ENCODE data around the gene BMPER. TPM values are rescaled to one million over a fixed set of nuclear protein-coding genes. Genes with fewer than 3 reads are reported as not detected.

The BMPER gene
- total RNA-seq, 1 experiment from 2014 or later: 0.50 TPM

DNA sequence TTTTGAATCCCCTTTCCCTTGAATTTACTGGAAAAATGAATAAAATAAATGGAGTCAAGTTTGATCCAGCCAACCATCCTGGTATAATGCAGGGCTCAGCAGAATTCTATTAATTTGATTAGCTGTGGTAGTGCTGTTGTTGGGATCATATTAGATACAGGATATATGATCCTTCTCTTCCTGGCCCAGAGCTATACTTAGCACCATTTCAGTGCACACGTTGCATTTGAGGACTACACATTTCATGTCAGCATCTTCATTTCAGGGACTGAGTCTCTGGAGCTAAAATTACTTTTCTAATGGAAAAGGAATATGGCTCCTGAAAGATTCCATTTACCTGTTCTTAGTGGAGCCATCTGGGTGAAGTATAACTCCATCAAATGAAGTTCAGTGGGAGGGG, 240.3 kb downstream of the BMPER start:
- H3K27me3 ChIP-seq (ENCODE audit: insufficient read depth, low read depth): peaks cover 20% of the 10 kb centered on the region; the same call in 1 of the 2 replicates
- no peaks in the 10 kb centered on the region for H3K9me2 ChIP-seq (ENCODE audit: insufficient read depth)
- no peak overlapping the region for H3K4me3 ChIP-seq
- no peaks in the 10 kb centered on the region for H3K4me1 ChIP-seq (replicated peaks; ENCODE audit: insufficient read depth)
- intact Hi-C loops (cut with micrococcal nuclease; ENCODE audit: unreplicated experiment): no loop called here
- H3F3A ChIP-seq (ENCODE audit: insufficient read depth, low read depth): no peaks in the 10 kb centered on the region
- POLR2A ChIA-PET (ENCODE audit: unreplicated experiment): no interaction called here
- BruUV-seq (replicated peaks): no TSS peak
- TF ChIP-seq, protein P1, sequence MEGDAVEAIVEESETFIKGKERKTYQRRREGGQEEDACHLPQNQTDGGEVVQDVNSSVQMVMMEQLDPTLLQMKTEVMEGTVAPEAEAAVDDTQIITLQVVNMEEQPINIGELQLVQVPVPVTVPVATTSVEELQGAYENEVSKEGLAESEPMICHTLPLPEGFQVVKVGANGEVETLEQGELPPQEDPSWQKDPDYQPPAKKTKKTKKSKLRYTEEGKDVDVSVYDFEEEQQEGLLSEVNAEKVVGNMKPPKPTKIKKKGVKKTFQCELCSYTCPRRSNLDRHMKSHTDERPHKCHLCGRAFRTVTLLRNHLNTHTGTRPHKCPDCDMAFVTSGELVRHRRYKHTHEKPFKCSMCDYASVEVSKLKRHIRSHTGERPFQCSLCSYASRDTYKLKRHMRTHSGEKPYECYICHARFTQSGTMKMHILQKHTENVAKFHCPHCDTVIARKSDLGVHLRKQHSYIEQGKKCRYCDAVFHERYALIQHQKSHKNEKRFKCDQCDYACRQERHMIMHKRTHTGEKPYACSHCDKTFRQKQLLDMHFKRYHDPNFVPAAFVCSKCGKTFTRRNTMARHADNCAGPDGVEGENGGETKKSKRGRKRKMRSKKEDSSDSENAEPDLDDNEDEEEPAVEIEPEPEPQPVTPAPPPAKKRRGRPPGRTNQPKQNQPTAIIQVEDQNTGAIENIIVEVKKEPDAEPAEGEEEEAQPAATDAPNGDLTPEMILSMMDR (conservative IDR thresholded peaks at IDR 0.05): no peak
- no peak for TF ChIP-seq EZH2 (IDR thresholded peaks at IDR 0.05; ENCODE audit: low read depth)
- CTCF ChIA-PET: interaction anchor here (0.7 kb wide), 1 partner anchor 1904 kb away, joined by 3 read pairs; no protein-coding TSS in a partner anchor
- no peak for DNase-seq
- H3K79me2 ChIP-seq (ENCODE audit: low read depth): no peaks in the 10 kb centered on the region
- no peaks in the 10 kb centered on the region for H3K9me3 ChIP-seq (ENCODE audit: insufficient read depth, low read depth)
- H2AFZ ChIP-seq: no peak overlapping the region
- H3K27ac ChIP-seq: no peak overlapping the region
- no peaks in the 10 kb centered on the region for H4K20me1 ChIP-seq (ENCODE audit: insufficient read depth)
- no peak overlapping the region for H3K4me2 ChIP-seq
- no peaks in the 10 kb centered on the region for H3K36me3 ChIP-seq (ENCODE audit: low read depth)

DNA sequence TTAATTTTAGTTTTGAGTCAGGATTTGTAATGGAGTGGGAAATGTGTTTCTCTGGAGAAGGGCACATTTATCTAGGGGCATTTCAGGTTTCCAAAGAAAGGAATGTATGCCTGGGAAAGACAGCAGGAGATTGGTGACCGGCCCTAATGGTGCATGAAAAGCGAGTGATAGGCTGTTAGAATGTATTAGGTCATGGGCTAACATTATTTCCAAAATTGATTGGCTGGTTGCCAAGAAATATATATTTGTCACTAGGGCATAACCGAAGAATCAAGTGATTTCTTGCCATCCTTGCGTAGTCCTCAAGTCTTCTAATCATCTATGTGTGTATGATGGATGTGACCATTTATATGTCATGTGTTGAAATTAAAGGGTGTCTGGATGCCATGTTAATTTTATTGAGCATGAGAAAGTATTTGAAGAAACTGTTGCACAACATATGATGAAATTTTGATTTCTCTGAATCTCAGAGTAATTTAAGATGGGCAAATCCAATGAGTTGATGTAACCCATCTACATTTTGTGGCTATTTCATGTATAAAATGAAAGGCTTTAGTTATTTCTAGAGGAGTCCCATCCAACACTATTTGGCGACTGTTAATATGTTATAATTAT, 248.4 kb downstream of the BMPER start:
- CTCF ChIA-PET: no interaction called here
- no peak for DNase-seq
- Histone ChIP-seq H3K4me1 (replicated peaks; ENCODE audit: insufficient read depth) (no peaks in the 10 kb centered on the region), H3K9me2 (ENCODE audit: insufficient read depth) (no peaks in the 10 kb centered on the region), H3K27me3 (ENCODE audit: insufficient read depth, low read depth) (peaks cover 8% of the 10 kb centered on the region; the same call in 1 of the 2 replicates), H3K4me2 (no peak overlapping the region), H3K9me3 (ENCODE audit: insufficient read depth, low read depth) (no peaks in the 10 kb centered on the region), H4K20me1 (ENCODE audit: insufficient read depth) (no peaks in the 10 kb centered on the region), H3F3A (ENCODE audit: insufficient read depth, low read depth) (no peaks in the 10 kb centered on the region), H2AFZ (no peak overlapping the region), H3K36me3 (ENCODE audit: low read depth) (no peaks in the 10 kb centered on the region), H3K79me2 (ENCODE audit: low read depth) (no peaks in the 10 kb centered on the region), H3K27ac (no peak overlapping the region), H3K4me3 (no peak overlapping the region)
- POLR2A ChIA-PET (ENCODE audit: unreplicated experiment): no interaction called here
- TF ChIP-seq EZH2 (IDR thresholded peaks at IDR 0.05; ENCODE audit: low read depth): no peak
- TF ChIP-seq, protein P1 (conservative IDR thresholded peaks at IDR 0.05): no peak
- no TSS peak for BruUV-seq (replicated peaks)
- intact Hi-C loops (cut with micrococcal nuclease; ENCODE audit: unreplicated experiment): no loop called here

DNA sequence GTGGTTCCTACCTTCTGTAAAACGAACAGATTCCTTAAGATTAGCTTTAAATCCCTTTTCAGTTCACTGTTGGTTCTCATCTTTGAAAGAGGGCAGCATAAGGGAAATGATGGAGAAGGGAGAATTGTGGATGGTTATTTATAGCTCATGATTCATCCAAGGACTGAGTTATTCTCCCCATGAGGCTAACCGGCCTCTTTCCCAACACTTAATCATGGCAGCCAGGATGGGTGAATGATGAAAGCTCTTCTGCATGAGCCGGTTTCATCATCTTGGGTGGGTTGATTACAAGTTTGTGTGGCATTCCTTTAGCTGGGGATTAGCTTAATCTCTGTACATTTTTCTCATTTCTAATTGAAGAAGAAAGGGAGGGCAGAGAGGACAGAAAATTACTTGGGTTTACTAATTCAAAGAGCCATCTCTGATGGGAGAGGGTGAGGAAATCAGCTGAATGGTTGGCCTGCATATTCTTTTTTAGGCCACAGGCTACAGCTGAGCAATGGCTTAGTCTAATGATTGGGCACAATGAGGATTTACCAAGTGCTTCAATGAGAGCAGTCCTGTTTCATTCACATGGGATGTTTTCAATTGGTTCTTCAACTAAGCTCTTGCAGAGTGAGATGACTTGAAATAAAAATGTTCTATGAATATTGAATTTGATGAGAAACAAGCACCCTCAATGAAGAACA, 250.0 kb downstream of the BMPER start:
- ChIA-PET POLR2A (ENCODE audit: unreplicated experiment) (interaction anchor here (0.6 kb wide), 1 partner anchor 404 kb away, joined by 6 read pairs; no protein-coding TSS in a partner anchor), CTCF (no interaction called here)
- intact Hi-C loops (cut with micrococcal nuclease; ENCODE audit: unreplicated experiment): no loop called here
- H2AFZ ChIP-seq: no peak overlapping the region
- no TSS peak for BruUV-seq (replicated peaks)
- no peaks in the 10 kb centered on the region for H3K9me3 ChIP-seq (ENCODE audit: insufficient read depth, low read depth)
- H3K79me2 ChIP-seq (ENCODE audit: low read depth): no peaks in the 10 kb centered on the region
- no peaks in the 10 kb centered on the region for H3F3A ChIP-seq (ENCODE audit: insufficient read depth, low read depth)
- no peak for TF ChIP-seq EZH2 (IDR thresholded peaks at IDR 0.05; ENCODE audit: low read depth)
- DNase-seq: no peak
- H3K4me2 ChIP-seq: no peak overlapping the region
- no peaks in the 10 kb centered on the region for H3K9me2 ChIP-seq (ENCODE audit: insufficient read depth)
- no peak overlapping the region for H3K27ac ChIP-seq
- no peak overlapping the region for H3K4me3 ChIP-seq
- H3K36me3 ChIP-seq (ENCODE audit: low read depth): no peaks in the 10 kb centered on the region
- H3K27me3 ChIP-seq (ENCODE audit: insufficient read depth, low read depth): peaks cover 5% of the 10 kb centered on the region; the same call in 1 of the 2 replicates
- no peaks in the 10 kb centered on the region for H4K20me1 ChIP-seq (ENCODE audit: insufficient read depth)
- no peaks in the 10 kb centered on the region for H3K4me1 ChIP-seq (replicated peaks; ENCODE audit: insufficient read depth)
